ENCODE data around the gene CD44.

GRCh38 chr11:35233518-35233917 is 94.5 kb downstream of the CD44 start:
- TF ChIP-seq, protein P1, sequence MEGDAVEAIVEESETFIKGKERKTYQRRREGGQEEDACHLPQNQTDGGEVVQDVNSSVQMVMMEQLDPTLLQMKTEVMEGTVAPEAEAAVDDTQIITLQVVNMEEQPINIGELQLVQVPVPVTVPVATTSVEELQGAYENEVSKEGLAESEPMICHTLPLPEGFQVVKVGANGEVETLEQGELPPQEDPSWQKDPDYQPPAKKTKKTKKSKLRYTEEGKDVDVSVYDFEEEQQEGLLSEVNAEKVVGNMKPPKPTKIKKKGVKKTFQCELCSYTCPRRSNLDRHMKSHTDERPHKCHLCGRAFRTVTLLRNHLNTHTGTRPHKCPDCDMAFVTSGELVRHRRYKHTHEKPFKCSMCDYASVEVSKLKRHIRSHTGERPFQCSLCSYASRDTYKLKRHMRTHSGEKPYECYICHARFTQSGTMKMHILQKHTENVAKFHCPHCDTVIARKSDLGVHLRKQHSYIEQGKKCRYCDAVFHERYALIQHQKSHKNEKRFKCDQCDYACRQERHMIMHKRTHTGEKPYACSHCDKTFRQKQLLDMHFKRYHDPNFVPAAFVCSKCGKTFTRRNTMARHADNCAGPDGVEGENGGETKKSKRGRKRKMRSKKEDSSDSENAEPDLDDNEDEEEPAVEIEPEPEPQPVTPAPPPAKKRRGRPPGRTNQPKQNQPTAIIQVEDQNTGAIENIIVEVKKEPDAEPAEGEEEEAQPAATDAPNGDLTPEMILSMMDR (IDR thresholded peaks at IDR 0.05 in 4 of 5, conservative IDR thresholded peaks at IDR 0.05 in 1 of 5), result no peak
- no peak for TF ChIP-seq POLR2A (IDR thresholded peaks at IDR 0.05)

All from gastrocnemius medialis (tissue), 4 donors.